Smooth muscle cell (in vitro differentiated cells): ENCODE measurements around the gene CD69. TPM values are rescaled to one million over a fixed set of nuclear protein-coding genes. Genes with fewer than 3 reads are reported as not detected.
"Not testable (repeated sequence)": the region's sequence is repeated elsewhere in the genome, so short reads cannot be mapped to it uniquely, and the experiment has no call there.

ENCODE experiments used
- DNase-seq: peaks from one replicate; lab custom pipeline; 2025; ENCODE audit not compliant: unreplicated experiment; lab: John Stamatoyannopoulos, UW
- H2AFZ ChIP-seq: fragments of 200-600 bp; sonication (generic); 2 replicates; pipeline ENCODE4 v1.6.0; 2016; ENCODE audit warnings: antibody characterized with exemption, low read depth, mild to moderate bottlenecking
- H3F3A ChIP-seq: fragments of 200-600 bp; sonication (generic); 2 replicates; pipeline ENCODE4 v1.6.0; 2017; ENCODE audit warnings: antibody characterized with exemption, low read depth
- H3K27ac ChIP-seq: fragments of 200-600 bp; sonication (generic); 2 replicates; pipeline ENCODE4 v1.5.1; 2016; ENCODE audit warnings: low read depth, mild to moderate bottlenecking
- H3K27me3 ChIP-seq: fragments of 200-600 bp; sonication (generic); 2 replicates; pipeline ENCODE4 v1.6.1; 2016; ENCODE audit warnings: low read depth, mild to moderate bottlenecking
- H3K36me3 ChIP-seq: fragments of 200-600 bp; sonication (generic); 2 replicates; pipeline ENCODE4 v1.5.1; 2016; ENCODE audit warnings: low read depth
- H3K4me1 ChIP-seq: fragments of 200-600 bp; sonication (generic); 2 replicates; pipeline ENCODE4 v1.5.1; 2016; ENCODE audit warnings: low read depth
- H3K4me2 ChIP-seq: fragments of 200-600 bp; sonication (generic); 2 replicates; pipeline ENCODE4 v1.6.0; 2016; ENCODE audit warnings: mild to moderate bottlenecking
- H3K4me3 ChIP-seq: fragments of 200-600 bp; sonication (generic); 2 replicates; pipeline ENCODE4 v1.5.1; 2016; ENCODE audit warnings: mild to moderate bottlenecking
- H3K79me2 ChIP-seq: fragments of 200-600 bp; sonication (generic); 2 replicates; pipeline ENCODE4 v1.6.0; 2016; ENCODE audit warnings: low read depth, mild to moderate bottlenecking
- H3K9ac ChIP-seq: fragments of 200-600 bp; sonication (generic); 2 replicates; pipeline ENCODE4 v1.6.0; 2016; ENCODE audit warnings: low read depth
- H3K9me3 ChIP-seq: fragments of 200-600 bp; sonication (generic); replicated peaks from 2 replicates; pipeline ENCODE4 v1.5.1; 2016; ENCODE audit warnings: low read depth
- H4K20me1 ChIP-seq: fragments of 200-600 bp; sonication (generic); 2 replicates; pipeline ENCODE4 v1.6.0; 2016; ENCODE audit warnings: low read depth
- CTCF ChIP-seq: fragments of 200-600 bp; sonication (generic); IDR thresholded peaks from 2 replicates; pipeline ENCODE4 v1.5.1; 2017; ENCODE audit warnings: borderline replicate concordance, mild to moderate bottlenecking, antibody characterized with exemption; ENCODE audit not compliant: insufficient read depth, poor library complexity, severe bottlenecking
- WGBS: methylation state at CpG from one replicate; pipeline ENCODE4 v1.1.7; 2016; ENCODE audit warnings: low lambda C conversion rate; 5-methylcytosine and 5-hydroxymethylcytosine counted together
- polyA plus RNA-seq: library from polyadenylated mRNA; unstranded; fragments of >200 nt; fragmentation: Nextera tagmentation; extraction: Ambion mirVana; gene quantifications from 2 replicates; pipeline ENCODE4 v1.2.1, GENCODE V29; 2016
- total RNA-seq: library from RNA; depleted of rRNA; stranded (reverse); fragments of >200 nt; gene quantifications from 2 replicates; pipeline ENCODE4 v1.2.3, GENCODE V29; 2014

The CD69 gene
- total and polyA plus RNA-seq, 2 experiments from 2014 or later, result 0.13 TPM; not detected in 1

DNA sequence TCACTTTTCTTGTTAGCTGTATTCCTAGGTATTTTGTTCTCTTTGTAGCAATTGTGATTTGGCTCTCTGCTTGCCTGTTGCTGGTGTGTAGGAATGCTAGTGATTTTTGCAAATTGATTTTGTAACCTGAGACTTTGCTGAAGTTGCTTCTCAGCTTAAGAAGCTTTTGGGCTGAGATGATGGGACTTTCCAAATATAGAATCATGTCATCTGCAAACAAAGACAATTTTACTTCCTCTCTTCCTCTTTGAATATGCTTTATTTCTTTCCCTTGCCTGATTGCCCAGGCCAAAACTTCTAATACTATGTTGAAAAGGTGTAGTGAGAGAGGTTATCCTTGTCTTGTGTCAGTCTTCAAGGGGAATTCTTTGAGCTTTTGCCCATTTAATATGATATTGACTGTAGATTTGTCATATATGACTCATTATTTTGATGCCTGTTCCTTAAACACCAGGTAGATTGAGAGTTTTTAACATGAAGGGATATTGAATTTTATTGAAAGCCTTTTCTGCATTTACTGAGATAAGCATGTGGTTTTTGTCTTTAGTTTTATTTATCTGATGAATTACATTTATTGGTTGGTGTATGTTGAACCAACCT lies 54.5 kb downstream of the CD69 start:
- no peaks in the 10 kb centered on the region for H3K9me3 ChIP-seq
- H3K27me3 ChIP-seq, result no peaks in the 10 kb centered on the region
- no peaks in the 10 kb centered on the region for H3K79me2 ChIP-seq
- H3F3A ChIP-seq, result no peaks in the 10 kb centered on the region
- no peak overlapping the region for H2AFZ ChIP-seq
- no peak overlapping the region for H3K4me3 ChIP-seq
- H3K9ac ChIP-seq, result no peak overlapping the region
- DNase-seq, result no peak
- H3K36me3 ChIP-seq, result no peaks in the 10 kb centered on the region
- no peak overlapping the region for H3K27ac ChIP-seq
- H3K4me2 ChIP-seq, result no peak overlapping the region
- H4K20me1 ChIP-seq, result no peaks in the 10 kb centered on the region
- TF ChIP-seq CTCF, result no peak
- no peaks in the 10 kb centered on the region for H3K4me1 ChIP-seq

- not testable (repeated sequence) for DNase-seq, H3K4me1 ChIP-seq, H3K79me2 ChIP-seq, H3K9me3 ChIP-seq, H4K20me1 ChIP-seq, H3K36me3 ChIP-seq, H3F3A ChIP-seq, H3K4me3 ChIP-seq, H3K4me2 ChIP-seq, H2AFZ ChIP-seq, H3K9ac ChIP-seq, H3K27ac ChIP-seq, H3K27me3 ChIP-seq
- 92% methylated on average over 5 of the region's 5 CpGs for WGBS
These were observed 56.1 kb downstream of the CD69 start for GRCh38 chr12:9704561-9704960.

Other genes with a start within 250 kb of the CD69 start
- gene KLRB1, start 153.0 kb downstream of the CD69 start, total RNA-seq, result not detected in 2 replicates
- not detected in 2 replicates for gene KLRB1, start 153.0 kb downstream of the CD69 start, polyA plus RNA-seq
- gene CLEC2D, start 91.2 kb downstream of the CD69 start, total RNA-seq, result 4.3 and 5.8 TPM in 2 replicates
- gene CLEC2D, start 91.2 kb downstream of the CD69 start, polyA plus RNA-seq, result 2.2 and 5.2 TPM in 2 replicates
- not detected in 2 replicates for gene CLECL1, start 27.8 kb downstream of the CD69 start, total RNA-seq
- gene CLECL1, start 27.8 kb downstream of the CD69 start, polyA plus RNA-seq, result not detected in 2 replicates
- gene KLRF1, start 66.6 kb upstream of the CD69 start, total RNA-seq, result not detected in 2 replicates
- gene KLRF1, start 66.6 kb upstream of the CD69 start, polyA plus RNA-seq, result not detected in 2 replicates
- 13.6 and 14.0 TPM in 2 replicates for gene CLEC2B, start 108.5 kb upstream of the CD69 start, total RNA-seq
- gene CLEC2B, start 108.5 kb upstream of the CD69 start, polyA plus RNA-seq, result 8.0 and 12.0 TPM in 2 replicates
- gene KLRF2, start 120.6 kb upstream of the CD69 start, total RNA-seq, result not detected in 2 replicates
- gene KLRF2, start 120.6 kb upstream of the CD69 start, polyA plus RNA-seq, result 0.43 TPM in 1 of 2 replicates, not detected in the other
- gene CLEC2A, start 171.5 kb upstream of the CD69 start, total RNA-seq, result not detected in 2 replicates
- gene CLEC2A, start 171.5 kb upstream of the CD69 start, polyA plus RNA-seq, result 0.67 and 1.7 TPM in 2 replicates
- 1.2 and 2.3 TPM in 2 replicates for gene CLEC12A, start 210.5 kb upstream of the CD69 start, total RNA-seq
- 0.40 and 1.7 TPM in 2 replicates for gene CLEC12A, start 210.5 kb upstream of the CD69 start, polyA plus RNA-seq
- gene CLEC1B, start 238.2 kb upstream of the CD69 start, total RNA-seq, result 2.5 and 2.9 TPM in 2 replicates
- gene CLEC1B, start 238.2 kb upstream of the CD69 start, polyA plus RNA-seq, result 2.8 and 4.1 TPM in 2 replicates
- not detected in 2 replicates for gene CLEC12B, start 249.7 kb upstream of the CD69 start, total RNA-seq
- not detected in 2 replicates for gene CLEC12B, start 249.7 kb upstream of the CD69 start, polyA plus RNA-seq